MCF 10A (cell line): ENCODE results near the gene PYM1. TPM values are rescaled to one million over a fixed set of nuclear protein-coding genes. Genes with fewer than 3 reads are reported as not detected.

ENCODE experiments used
- Bru-seq: library from RNA; stranded (reverse); fragments of 400-500 nt; gene quantifications from one replicate; lab custom pipeline; 2021; lab: Mats Ljungman, UMichigan
- BruChase-seq, 2 experiments: library from RNA; stranded (reverse); fragments of 400-500 nt; gene quantifications; one replicate each; lab custom pipeline; 2021; lab: Mats Ljungman, UMichigan
- BruUV-seq: library from RNA; stranded (reverse); fragments of 400-500 nt; replicated peaks from 2 replicates; lab custom pipeline; 2021; lab: Mats Ljungman, UMichigan
- CTCF ChIA-PET: fragments of 300-600 bp; sonication (Branson Sonifier 250); formaldehyde crosslinking; extraction: SDS; loops from one replicate; lab custom pipeline; 2021; ENCODE audit warnings: antibody characterized with exemption, inconsistent platforms; lab: Yijun Ruan, JAX
- POLR2A ChIA-PET: fragments of 300-600, 350-650 bp; sonication (Branson Sonifier 250); formaldehyde crosslinking; extraction: SDS; loops from one replicate; lab custom pipeline; 2020; ENCODE audit warnings: antibody characterized with exemption, inconsistent platforms; lab: Yijun Ruan, JAX
- DNase-seq: peaks from one replicate; pipeline ENCODE4 v3.0.0-alpha.2; 2018; ENCODE audit not compliant: unreplicated experiment
- H3K27ac Mint-ChIP-seq: one replicate; pipeline ENCODE4 v1.8.0; 2022; ENCODE audit warnings: mild to moderate bottlenecking, low read depth, mixed read lengths; ENCODE audit not compliant: unreplicated experiment
- H3K27me3 Mint-ChIP-seq: one replicate; pipeline ENCODE4 v1.8.0; 2022; ENCODE audit warnings: mixed read lengths; ENCODE audit not compliant: insufficient read depth, unreplicated experiment
- H3K36me3 Mint-ChIP-seq: one replicate; pipeline ENCODE4 v1.8.0; 2022; ENCODE audit warnings: mild to moderate bottlenecking, moderate library complexity, mixed read lengths; ENCODE audit not compliant: insufficient read depth, unreplicated experiment
- H3K4me1 Mint-ChIP-seq: one replicate; pipeline ENCODE4 v1.8.0; 2022; ENCODE audit warnings: mixed read lengths; ENCODE audit not compliant: insufficient read depth, unreplicated experiment
- H3K4me3 Mint-ChIP-seq: one replicate; pipeline ENCODE4 v1.8.0; 2022; ENCODE audit warnings: mild to moderate bottlenecking, moderate library complexity, mixed read lengths; ENCODE audit not compliant: unreplicated experiment
- H3K9me3 Mint-ChIP-seq: one replicate; pipeline ENCODE4 v1.8.0; 2022; ENCODE audit warnings: mixed read lengths; ENCODE audit not compliant: unreplicated experiment
- intact Hi-C: fragments of 100-400 bp; cut with micrococcal nuclease; formaldehyde crosslinking; loops from 2 replicates; pipeline ENCODE4 v1.14.1; 2022
- long read RNA-seq: library from polyadenylated mRNA; stranded (forward); transcript quantifications from one replicate; pipeline ENCODE4 v2.0.0, GENCODE V29; 2022
- total RNA-seq: library from RNA; stranded (reverse); gene quantifications from 2 replicates; pipeline ENCODE4 v1.2.3, GENCODE V29; 2022
- TF ChIP-seq, protein P1 (sequence below): fragments of 200-600 bp; IDR thresholded peaks from one replicate; pipeline ENCODE4 v1.8.0; 2022; ENCODE audit warnings: antibody characterized with exemption, mild to moderate bottlenecking; ENCODE audit not compliant: unreplicated experiment

Gene PYM1
- total RNA-seq (50.5 and 56.5 TPM in 2 replicates), Bru-seq, nascent RNA (percentile 76 among the genes with signal in this experiment), BruChase-seq, experiment 1, labeled RNA remaining after a 6-hour chase (percentile 72 among the genes with signal in this experiment), BruChase-seq, experiment 2, labeled RNA remaining after a 2-hour chase (percentile 75 among the genes with signal in this experiment)
- long read RNA-seq, transcript PYM1-202 (3 exons, 1,073 nt): minor isoform, 15 of 136 reads
- long read RNA-seq, transcript PYM1-205 (3 exons, 499 nt): minor isoform, 6 of 136 reads
- long read RNA-seq, transcript PYM1-203 (3 exons, 1,226 nt): major isoform, 102 of 136 reads
- long read RNA-seq, partial matches to known transcripts: 0 of 136 reads
- long read RNA-seq, other reads (novel, unspliced or antisense): 10 of 136 reads

- DNase-seq: peak; percentile 87
- peaks cover 43% of the 10 kb centered on the region for H3K4me1 Mint-ChIP-seq
- BruUV-seq: no TSS peak
- no peaks in the 10 kb centered on the region for H3K27me3 Mint-ChIP-seq
- intact Hi-C loops: loop anchor here (1.0 kb wide), 2 partner anchors 80 to 99 kb away; partner anchors contain the start of gene DNAJC14
- CTCF ChIA-PET: interaction anchor here (0.6 to 8.2 kb wide), 9 partner anchors 10 to 431 kb away, joined by 3 to 108 read pairs (median 4); partner anchors contain the start of genes ORMDL2 and SARNP
- POLR2A ChIA-PET: interaction anchor here (0.7 to 12.6 kb wide), 17 partner anchors 11 to 198 kb away, joined by 3 to 207 read pairs (median 4); partner anchors contain the start of genes CD63, DNAJC14, ORMDL2 and RAB5B
- TF ChIP-seq, protein P1, sequence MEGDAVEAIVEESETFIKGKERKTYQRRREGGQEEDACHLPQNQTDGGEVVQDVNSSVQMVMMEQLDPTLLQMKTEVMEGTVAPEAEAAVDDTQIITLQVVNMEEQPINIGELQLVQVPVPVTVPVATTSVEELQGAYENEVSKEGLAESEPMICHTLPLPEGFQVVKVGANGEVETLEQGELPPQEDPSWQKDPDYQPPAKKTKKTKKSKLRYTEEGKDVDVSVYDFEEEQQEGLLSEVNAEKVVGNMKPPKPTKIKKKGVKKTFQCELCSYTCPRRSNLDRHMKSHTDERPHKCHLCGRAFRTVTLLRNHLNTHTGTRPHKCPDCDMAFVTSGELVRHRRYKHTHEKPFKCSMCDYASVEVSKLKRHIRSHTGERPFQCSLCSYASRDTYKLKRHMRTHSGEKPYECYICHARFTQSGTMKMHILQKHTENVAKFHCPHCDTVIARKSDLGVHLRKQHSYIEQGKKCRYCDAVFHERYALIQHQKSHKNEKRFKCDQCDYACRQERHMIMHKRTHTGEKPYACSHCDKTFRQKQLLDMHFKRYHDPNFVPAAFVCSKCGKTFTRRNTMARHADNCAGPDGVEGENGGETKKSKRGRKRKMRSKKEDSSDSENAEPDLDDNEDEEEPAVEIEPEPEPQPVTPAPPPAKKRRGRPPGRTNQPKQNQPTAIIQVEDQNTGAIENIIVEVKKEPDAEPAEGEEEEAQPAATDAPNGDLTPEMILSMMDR: no peak
- peaks cover 15% of the 10 kb centered on the region for H3K36me3 Mint-ChIP-seq
- H3K27ac Mint-ChIP-seq: peak within 1 kb of the TSS; percentile 93
- no peaks in the 10 kb centered on the region for H3K9me3 Mint-ChIP-seq
- H3K4me3 Mint-ChIP-seq: peak within 1 kb of the TSS; percentile 95
Observed at GRCh38 chr12:55927588-55928502, at the start of gene PYM1. TSS of gene PYM1 (minus strand) at chr12:55927894. CDS start at chr12:55927761, 133 bp downstream.

DNA sequence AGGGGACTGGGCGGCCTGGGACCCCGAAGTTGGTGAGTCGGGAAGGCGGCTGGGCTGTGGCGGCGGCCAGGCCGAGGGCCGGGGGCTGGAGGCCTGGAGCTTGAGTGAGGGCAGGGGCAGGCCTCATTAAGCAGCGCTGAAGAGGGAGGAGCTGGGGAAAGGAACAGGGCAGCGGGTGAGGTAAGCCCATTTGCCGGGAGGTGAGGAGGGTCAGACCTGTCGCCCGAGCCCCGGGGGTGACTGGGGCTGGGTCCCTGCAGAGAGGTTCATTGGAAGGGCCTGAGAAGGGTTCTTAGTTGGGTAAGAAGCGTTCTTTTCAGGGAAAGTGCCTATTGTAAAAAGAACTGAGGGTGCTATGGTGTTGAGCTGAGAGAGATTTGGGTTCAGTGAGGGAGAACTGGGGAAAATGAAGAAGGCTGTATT lies 46.6 kb upstream of the PYM1 start:
- POLR2A ChIA-PET: interaction anchor here (0.6 to 3.6 kb wide), 41 partner anchors 8 to 325 kb away, joined by 3 to 140 read pairs (median 7); partner anchors contain the start of genes CD63, DGKA, DNAJC14 and ESYT1
- peak; percentile 47 for DNase-seq
- Mint-ChIP-seq H3K4me1 (peaks cover 25% of the 10 kb centered on the region), H3K9me3 (no peaks in the 10 kb centered on the region), H3K4me3 (no peak overlapping the region), H3K36me3 (peaks cover 28% of the 10 kb centered on the region), H3K27me3 (no peaks in the 10 kb centered on the region), H3K27ac (no peak overlapping the region)
- TF ChIP-seq, protein P1: no peak
- CTCF ChIA-PET: interaction anchor here (0.6 to 2.3 kb wide), 13 partner anchors 8 to 1556 kb away, joined by 3 to 14 read pairs (median 3); partner anchors contain the start of genes DGKA and SUOX
- intact Hi-C loops: no loop called here
- no TSS peak for BruUV-seq

- peaks cover 25% of the 10 kb centered on the region for H3K4me1 Mint-ChIP-seq
- ChIA-PET CTCF (interaction anchor here (0.6 to 2.3 kb wide), 10 partner anchors 9 to 445 kb away, joined by 3 to 14 read pairs (median 4); partner anchors contain the start of gene DGKA), POLR2A (interaction anchor here (0.6 to 3.6 kb wide), 48 partner anchors 8 to 1593 kb away, joined by 3 to 140 read pairs (median 5); partner anchors contain the start of genes CD63, DGKA, DNAJC14 and ESYT1)
- no peak within 1 kb of the TSS for H3K27ac Mint-ChIP-seq
- no peaks in the 10 kb centered on the region for H3K9me3 Mint-ChIP-seq
- no TSS peak for BruUV-seq
- peaks cover 28% of the 10 kb centered on the region for H3K36me3 Mint-ChIP-seq
- H3K27me3 Mint-ChIP-seq: no peaks in the 10 kb centered on the region
- peak; percentile 100 for DNase-seq
- intact Hi-C loops: loop anchor here (1.0 to 2.0 kb wide), 2 partner anchors 17 to 41 kb away; no protein-coding TSS in a partner anchor
- TF ChIP-seq, protein P1: no peak
- no peak within 1 kb of the TSS for H3K4me3 Mint-ChIP-seq
Observed at GRCh38 chr12:55973599-55974307, 46.1 kb upstream of the PYM1 start, which contains the start of gene RAB5B. TSS of gene RAB5B (plus strand) at chr12:55974078. CDS start at chr12:55986961, 12,883 bp downstream.
